IPS-15b (cell line): ENCODE measurements around the gene FTO.

Experiments
- H3K27me3 ChIP-seq: one replicate; pipeline ENCODE4 v1.6.1; 2013; ENCODE audit warnings: low read length; ENCODE audit not compliant: control insufficient read depth, insufficient read depth
- H3K36me3 ChIP-seq: one replicate; pipeline ENCODE4 v1.6.1; 2013; ENCODE audit warnings: low read length; ENCODE audit not compliant: control insufficient read depth, insufficient read depth
- H3K4me1 ChIP-seq: one replicate; pipeline ENCODE4 v1.6.1; 2013; ENCODE audit warnings: mild to moderate bottlenecking, low read length; ENCODE audit not compliant: control insufficient read depth, insufficient read depth
- H3K4me3 ChIP-seq: one replicate; pipeline ENCODE4 v1.5.1; 2013; ENCODE audit warnings: low read depth, low read length
- H3K9ac ChIP-seq: one replicate; pipeline ENCODE4 v1.6.1; 2013; ENCODE audit warnings: low read depth, mild to moderate bottlenecking, low read length
- H3K9me3 ChIP-seq: one replicate; pipeline ENCODE4 v1.6.1; 2013; ENCODE audit warnings: mild to moderate bottlenecking, low read length; ENCODE audit not compliant: control insufficient read depth, insufficient read depth

Gene FTO

GRCh38 chr16:54140788-54141136 lies 436.8 kb downstream of the FTO start:
- Histone ChIP-seq H3K9me3 (no peaks in the 10 kb centered on the region), H3K4me3 (no peak overlapping the region), H3K27me3 (no peaks in the 10 kb centered on the region), H3K4me1 (no peaks in the 10 kb centered on the region), H3K36me3 (no peaks in the 10 kb centered on the region), H3K9ac (no peak overlapping the region)

GRCh38 chr16:54142787-54143186 lies 438.8 kb downstream of the FTO start:
- Histone ChIP-seq H3K36me3 (no peaks in the 10 kb centered on the region), H3K9me3 (no peaks in the 10 kb centered on the region), H3K4me1 (no peaks in the 10 kb centered on the region), H3K4me3 (no peak overlapping the region), H3K9ac (no peak overlapping the region), H3K27me3 (no peaks in the 10 kb centered on the region)

GRCh38 chr16:54143410-54143809 lies 439.5 kb downstream of the FTO start:
- Histone ChIP-seq H3K4me3 (no peak overlapping the region), H3K4me1 (no peaks in the 10 kb centered on the region), H3K36me3 (no peaks in the 10 kb centered on the region), H3K27me3 (no peaks in the 10 kb centered on the region), H3K9me3 (no peaks in the 10 kb centered on the region), H3K9ac (no peak overlapping the region)

GRCh38 chr16:54143934-54144571 lies 440.1 kb downstream of the FTO start:
- Histone ChIP-seq H3K9me3 (no peaks in the 10 kb centered on the region), H3K4me3 (no peak overlapping the region), H3K4me1 (no peaks in the 10 kb centered on the region), H3K27me3 (no peaks in the 10 kb centered on the region), H3K9ac (no peak overlapping the region), H3K36me3 (no peaks in the 10 kb centered on the region)

- Histone ChIP-seq H3K27me3 (no peaks in the 10 kb centered on the region), H3K4me1 (no peaks in the 10 kb centered on the region), H3K9ac (no peak overlapping the region), H3K36me3 (no peaks in the 10 kb centered on the region), H3K4me3 (no peak overlapping the region), H3K9me3 (no peaks in the 10 kb centered on the region)
Observed at GRCh38 chr16:54144572-54144947, 440.6 kb downstream of the FTO start.

GRCh38 chr16:54145881-54146280 lies 441.9 kb downstream of the FTO start:
- Histone ChIP-seq H3K4me1 (no peaks in the 10 kb centered on the region), H3K4me3 (no peak overlapping the region), H3K9me3 (no peaks in the 10 kb centered on the region), H3K9ac (no peak overlapping the region), H3K36me3 (no peaks in the 10 kb centered on the region), H3K27me3 (no peaks in the 10 kb centered on the region)

- Histone ChIP-seq H3K4me3 (no peak overlapping the region), H3K9me3 (no peaks in the 10 kb centered on the region), H3K9ac (no peak overlapping the region), H3K36me3 (no peaks in the 10 kb centered on the region), H3K4me1 (no peaks in the 10 kb centered on the region), H3K27me3 (no peaks in the 10 kb centered on the region)
Observed at GRCh38 chr16:54148974-54149373, 445.0 kb downstream of the FTO start.

GRCh38 chr16:54150861-54151260 lies 446.9 kb downstream of the FTO start:
- no peaks in the 10 kb centered on the region for H3K4me1 ChIP-seq
- peaks cover 3% of the 10 kb centered on the region for H3K27me3 ChIP-seq
- no peaks in the 10 kb centered on the region for H3K9me3 ChIP-seq
- H3K36me3 ChIP-seq = no peaks in the 10 kb centered on the region
- H3K4me3 ChIP-seq = no peak overlapping the region
- H3K9ac ChIP-seq = no peak overlapping the region

GRCh38 chr16:54152362-54153239 lies 448.6 kb downstream of the FTO start:
- H3K4me1 ChIP-seq = no peaks in the 10 kb centered on the region
- peaks cover 3% of the 10 kb centered on the region for H3K27me3 ChIP-seq
- no peak overlapping the region for H3K4me3 ChIP-seq
- H3K9me3 ChIP-seq = no peaks in the 10 kb centered on the region
- no peak overlapping the region for H3K9ac ChIP-seq
- no peaks in the 10 kb centered on the region for H3K36me3 ChIP-seq

GRCh38 chr16:54153240-54153934 lies 449.4 kb downstream of the FTO start:
- no peaks in the 10 kb centered on the region for H3K9me3 ChIP-seq
- no peak overlapping the region for H3K4me3 ChIP-seq
- H3K36me3 ChIP-seq = no peaks in the 10 kb centered on the region
- no peaks in the 10 kb centered on the region for H3K4me1 ChIP-seq
- no peak overlapping the region for H3K9ac ChIP-seq
- H3K27me3 ChIP-seq = peaks cover 3% of the 10 kb centered on the region

GRCh38 chr16:54156349-54156748 lies 452.4 kb downstream of the FTO start:
- Histone ChIP-seq H3K4me1 (no peaks in the 10 kb centered on the region), H3K4me3 (no peak overlapping the region)

GRCh38 chr16:54158986-54159385 lies 455.0 kb downstream of the FTO start:
- Histone ChIP-seq H3K36me3 (no peaks in the 10 kb centered on the region), H3K4me3 (no peak overlapping the region)

More at GRCh38 chr16:54156349-54156748, 452.4 kb downstream of the FTO start:
- Histone ChIP-seq H3K36me3 (no peaks in the 10 kb centered on the region), H3K9me3 (no peaks in the 10 kb centered on the region), H3K27me3 (peaks cover 3% of the 10 kb centered on the region), H3K9ac (no peak overlapping the region)

More at GRCh38 chr16:54158986-54159385, 455.0 kb downstream of the FTO start:
- Histone ChIP-seq H3K9ac (no peak overlapping the region), H3K4me1 (no peaks in the 10 kb centered on the region), H3K9me3 (no peaks in the 10 kb centered on the region), H3K27me3 (peaks cover 3% of the 10 kb centered on the region)
